Retinal pigment epithelial cell (primary cell): ENCODE measurements around the gene LDOC1.
"Not testable (repeated sequence)": the region's sequence is repeated elsewhere in the genome, so short reads cannot be mapped to it uniquely, and the experiment has no call there.

Source experiments
- DNase-seq: peaks from one replicate; pipeline ENCODE4 v3.0.0-alpha.2; 2010; ENCODE audit warnings: low read depth
- H3K4me3 ChIP-seq: 2 replicates; pipeline ENCODE4 v1.5.1; 2011; ENCODE audit warnings: mild to moderate bottlenecking, low read length, control low read depth, moderate library complexity
- CTCF ChIP-seq: conservative IDR thresholded peaks from 2 replicates; pipeline ENCODE4 v1.5.1; 2011; ENCODE audit warnings: low read depth, low read length, control low read depth, inconsistent platforms

The LDOC1 gene

GRCh38 chrX:141183000-141183399, 6.1 kb upstream of the LDOC1 start:
- no peak for DNase-seq
- TF ChIP-seq CTCF = no peak
- H3K4me3 ChIP-seq = no peak overlapping the region

GRCh38 chrX:141180851-141181250, 3.9 kb upstream of the LDOC1 start:
- TF ChIP-seq CTCF = no peak
- no peak overlapping the region for H3K4me3 ChIP-seq
- no peak for DNase-seq

- DNase-seq = no peak
- TF ChIP-seq CTCF = no peak
- peak overlapping the region; percentile 68 for H3K4me3 ChIP-seq
These were observed 1.1 kb downstream of the LDOC1 start for GRCh38 chrX:141175786-141176185.

- TF ChIP-seq CTCF = no peak
- H3K4me3 ChIP-seq = no peak overlapping the region
- no peak for DNase-seq
These were observed 12.5 kb downstream of the LDOC1 start for GRCh38 chrX:141164406-141164805.

- TF ChIP-seq CTCF = no peak
- no peak overlapping the region for H3K4me3 ChIP-seq
- no peak for DNase-seq
These were observed 18.8 kb downstream of the LDOC1 start for GRCh38 chrX:141158084-141158483.

- DNase-seq, H3K4me3 ChIP-seq: not testable (repeated sequence)
These were observed 21.7 kb downstream of the LDOC1 start for GRCh38 chrX:141155231-141155630.

- H3K4me3 ChIP-seq = no peak overlapping the region
- no peak for DNase-seq
- no peak for TF ChIP-seq CTCF
These were observed 34.0 kb downstream of the LDOC1 start for GRCh38 chrX:141142946-141143345.

- no peak for DNase-seq
- no peak overlapping the region for H3K4me3 ChIP-seq
These were observed 43.7 kb downstream of the LDOC1 start for GRCh38 chrX:141133272-141133671.

More at GRCh38 chrX:141133272-141133671, 43.7 kb downstream of the LDOC1 start:
- TF ChIP-seq CTCF = no peak
